ENCODE results near the gene TSPAN31. TPM values are rescaled to one million over a fixed set of nuclear protein-coding genes. Genes with fewer than 3 reads are reported as not detected.
A peak's percentile ranks its signal among the peaks of the same experiment; 100 is the strongest.

The TSPAN31 gene
- total RNA-seq, 2 donors from 2014 or later = 21.7 to 27.8 TPM

DNA sequence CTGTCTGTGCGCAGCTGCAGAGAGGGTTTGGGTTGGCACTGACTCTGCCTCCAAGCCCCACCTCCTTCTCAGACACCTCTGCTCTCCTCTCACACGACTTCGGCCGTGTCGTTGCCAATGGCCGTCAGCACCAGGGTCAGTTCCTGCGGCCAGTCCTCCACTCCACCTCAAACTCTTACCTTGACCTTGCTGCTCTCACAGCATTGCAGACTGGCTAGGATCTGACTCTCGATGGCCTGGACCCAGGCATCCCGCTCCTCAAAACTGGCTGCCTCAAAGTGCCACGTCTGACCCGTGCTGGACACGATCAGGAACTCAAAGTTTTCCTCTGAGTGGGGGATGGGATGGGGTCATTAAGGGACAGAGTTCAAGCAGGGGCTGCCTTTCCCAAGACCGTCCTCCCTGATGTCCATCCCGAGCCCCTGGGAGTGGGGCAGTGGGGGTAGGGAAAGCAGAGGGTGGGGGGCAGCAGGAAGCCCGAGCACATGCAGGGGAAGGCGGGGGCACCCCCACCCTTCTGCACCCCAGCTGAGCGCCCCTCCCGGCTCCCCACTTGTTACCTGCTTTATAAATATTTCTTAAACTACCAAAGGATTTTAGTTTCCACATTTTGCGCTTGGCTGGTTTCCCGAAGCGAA, 17.0 kb upstream of the TSPAN31 start:
- Mint-ChIP-seq H3K27ac (no peak overlapping the region), H3K9me3 (peaks cover 2% of the 10 kb centered on the region), H3K4me3 (peak overlapping the region; percentile 26), H3K4me1 (peaks cover 4% of the 10 kb centered on the region), H3K27me3 (ENCODE audit: insufficient read depth) (peaks cover 99% of the 10 kb centered on the region), H3K36me3 (ENCODE audit: low read depth) (no peaks in the 10 kb centered on the region)
- Histone ChIP-seq H3K36me3 (ENCODE audit: control insufficient read depth, insufficient read depth, low read length) (no peaks in the 10 kb centered on the region), H3K9ac (ENCODE audit: extremely low read depth, low read length, poor library complexity, severe bottlenecking) (no peak overlapping the region), H3K27ac (ENCODE audit: low read depth, low read length) (no peak overlapping the region), H3K27me3 (ENCODE audit: control insufficient read depth, insufficient read depth, low read length, poor library complexity, severe bottlenecking) (peaks cover 99% of the 10 kb centered on the region), H3K4me1 (ENCODE audit: control insufficient read depth, insufficient read depth, low read length) (no peaks in the 10 kb centered on the region), H3K9me3 (ENCODE audit: control insufficient read depth, low read length) (no peaks in the 10 kb centered on the region), H3K4me3 (ENCODE audit: low read length) (no peak overlapping the region)
- peak; percentile 95 for DNase-seq
- TF ChIP-seq, protein P1, sequence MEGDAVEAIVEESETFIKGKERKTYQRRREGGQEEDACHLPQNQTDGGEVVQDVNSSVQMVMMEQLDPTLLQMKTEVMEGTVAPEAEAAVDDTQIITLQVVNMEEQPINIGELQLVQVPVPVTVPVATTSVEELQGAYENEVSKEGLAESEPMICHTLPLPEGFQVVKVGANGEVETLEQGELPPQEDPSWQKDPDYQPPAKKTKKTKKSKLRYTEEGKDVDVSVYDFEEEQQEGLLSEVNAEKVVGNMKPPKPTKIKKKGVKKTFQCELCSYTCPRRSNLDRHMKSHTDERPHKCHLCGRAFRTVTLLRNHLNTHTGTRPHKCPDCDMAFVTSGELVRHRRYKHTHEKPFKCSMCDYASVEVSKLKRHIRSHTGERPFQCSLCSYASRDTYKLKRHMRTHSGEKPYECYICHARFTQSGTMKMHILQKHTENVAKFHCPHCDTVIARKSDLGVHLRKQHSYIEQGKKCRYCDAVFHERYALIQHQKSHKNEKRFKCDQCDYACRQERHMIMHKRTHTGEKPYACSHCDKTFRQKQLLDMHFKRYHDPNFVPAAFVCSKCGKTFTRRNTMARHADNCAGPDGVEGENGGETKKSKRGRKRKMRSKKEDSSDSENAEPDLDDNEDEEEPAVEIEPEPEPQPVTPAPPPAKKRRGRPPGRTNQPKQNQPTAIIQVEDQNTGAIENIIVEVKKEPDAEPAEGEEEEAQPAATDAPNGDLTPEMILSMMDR (conservative IDR thresholded peaks at IDR 0.05) = no peak
- WGBS, 2 experiments (ENCODE audit: insufficient coverage in 1 of 2, insufficient read length in 1 of 2) = 27 to 37% methylated on average over 11 to 21 of the region's 21 CpGs

DNA sequence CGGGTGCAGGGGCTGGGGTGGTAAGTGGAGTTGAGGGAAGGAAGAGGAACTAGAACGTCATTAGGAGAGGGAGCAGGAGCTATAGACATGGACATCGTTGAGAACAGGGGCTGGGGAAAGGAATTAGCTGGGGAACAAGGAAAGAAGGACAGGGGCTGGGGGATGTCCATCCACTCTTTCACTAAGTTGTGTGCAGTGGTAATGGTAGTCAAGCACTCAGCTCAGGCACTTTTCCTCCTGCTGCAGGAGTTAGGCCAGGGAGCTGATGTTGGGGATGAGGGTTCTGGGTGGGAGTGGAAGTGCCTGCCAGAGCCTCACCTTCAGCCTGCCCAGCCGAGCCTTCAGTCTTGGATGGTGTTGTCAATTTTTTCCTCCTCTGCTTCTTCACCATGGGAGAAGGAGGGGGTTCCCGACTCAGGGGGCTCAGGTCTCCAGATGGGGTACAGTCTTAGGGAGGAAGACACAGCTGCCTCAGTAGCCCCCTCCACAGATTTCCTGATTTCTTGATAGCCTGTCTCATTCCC, 15.5 kb upstream of the TSPAN31 start:
- Mint-ChIP-seq H3K36me3 (ENCODE audit: low read depth) (no peaks in the 10 kb centered on the region), H3K27me3 (ENCODE audit: insufficient read depth) (peaks cover 99% of the 10 kb centered on the region), H3K27ac (no peak overlapping the region), H3K4me3 (no peak overlapping the region), H3K4me1 (peaks cover 4% of the 10 kb centered on the region), H3K9me3 (peaks cover 2% of the 10 kb centered on the region)
- no peak overlapping the region for H3K4me3 ChIP-seq (ENCODE audit: low read length)
- DNase-seq = peak; percentile 21
- no peak overlapping the region for H3K27ac ChIP-seq (ENCODE audit: low read depth, low read length)
- H3K27me3 ChIP-seq (ENCODE audit: control insufficient read depth, insufficient read depth, low read length, poor library complexity, severe bottlenecking) = peaks cover 99% of the 10 kb centered on the region
- TF ChIP-seq, protein P1 (conservative IDR thresholded peaks at IDR 0.05) = no peak
- no peaks in the 10 kb centered on the region for H3K9me3 ChIP-seq (ENCODE audit: control insufficient read depth, low read length)
- WGBS, 2 experiments (ENCODE audit: insufficient coverage in 1 of 2, insufficient read length in 1 of 2) = 47 to 57% methylated on average over 3 to 4 of the region's 5 CpGs
- no peak overlapping the region for H3K9ac ChIP-seq (ENCODE audit: extremely low read depth, low read length, poor library complexity, severe bottlenecking)
- no peaks in the 10 kb centered on the region for H3K36me3 ChIP-seq (ENCODE audit: control insufficient read depth, insufficient read depth, low read length)
- no peaks in the 10 kb centered on the region for H3K4me1 ChIP-seq (ENCODE audit: control insufficient read depth, insufficient read depth, low read length)

DNA sequence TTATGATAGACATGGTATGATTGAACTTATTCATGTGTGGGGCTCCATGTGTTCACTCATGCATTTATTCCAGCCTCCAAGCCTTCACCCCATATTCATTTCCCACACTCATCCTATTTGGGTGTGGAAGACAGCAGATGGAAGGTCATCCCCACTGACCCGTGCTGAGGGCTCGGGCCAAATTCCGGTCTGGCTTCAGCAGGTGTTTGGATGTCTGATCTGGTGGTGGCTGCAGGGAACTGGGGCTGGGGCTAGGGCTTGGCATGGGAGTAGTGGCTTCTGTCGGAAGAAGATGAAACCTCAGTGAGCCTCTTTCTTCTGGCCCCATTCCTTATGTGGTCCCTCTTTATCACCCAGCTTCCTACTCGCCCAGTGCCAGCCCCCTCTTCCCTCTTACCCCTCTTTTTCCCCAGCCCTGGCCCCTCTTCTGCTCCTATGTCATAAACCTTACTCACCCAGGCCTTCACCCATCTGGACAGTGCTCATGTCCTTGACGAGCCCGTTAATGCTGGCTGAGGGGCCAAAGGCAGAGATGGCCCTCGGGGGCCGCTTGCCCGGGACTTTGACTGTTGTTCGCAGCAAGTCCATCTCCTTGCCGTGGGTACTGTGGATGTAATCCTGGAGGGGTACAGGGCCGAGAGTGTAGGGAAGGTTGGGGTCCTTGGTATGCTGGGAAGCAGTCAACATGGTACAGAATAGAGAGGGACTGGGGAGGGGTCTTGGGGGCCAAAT, 14.3 kb upstream of the TSPAN31 start:
- peak; percentile 32 for DNase-seq
- Mint-ChIP-seq H3K9me3 (peaks cover 2% of the 10 kb centered on the region), H3K4me1 (peaks cover 4% of the 10 kb centered on the region), H3K4me3 (no peak overlapping the region), H3K27me3 (ENCODE audit: insufficient read depth) (peaks cover 99% of the 10 kb centered on the region), H3K36me3 (ENCODE audit: low read depth) (no peaks in the 10 kb centered on the region), H3K27ac (no peak overlapping the region)
- H3K27me3 ChIP-seq (ENCODE audit: control insufficient read depth, insufficient read depth, low read length, poor library complexity, severe bottlenecking) = peaks cover 99% of the 10 kb centered on the region
- no peak overlapping the region for H3K4me3 ChIP-seq (ENCODE audit: low read length)
- no peaks in the 10 kb centered on the region for H3K9me3 ChIP-seq (ENCODE audit: control insufficient read depth, low read length)
- no peaks in the 10 kb centered on the region for H3K36me3 ChIP-seq (ENCODE audit: control insufficient read depth, insufficient read depth, low read length)
- TF ChIP-seq, protein P1 (conservative IDR thresholded peaks at IDR 0.05) = no peak
- WGBS, 2 experiments (ENCODE audit: insufficient coverage in 1 of 2, insufficient read length in 1 of 2) = 78 to 87% methylated on average over 6 to 13 of the region's 13 CpGs
- H3K27ac ChIP-seq (ENCODE audit: low read depth, low read length) = no peak overlapping the region
- H3K9ac ChIP-seq (ENCODE audit: extremely low read depth, low read length, poor library complexity, severe bottlenecking) = no peak overlapping the region
- H3K4me1 ChIP-seq (ENCODE audit: control insufficient read depth, insufficient read depth, low read length) = no peaks in the 10 kb centered on the region

All from endodermal cell (in vitro differentiated cells).